PC-9 (cell line): ENCODE data around the gene PLA2G2A. TPM values are rescaled to one million over a fixed set of nuclear protein-coding genes. Genes with fewer than 3 reads are reported as not detected.

Experiments used
- Bru-seq: library from RNA; stranded (reverse); fragments of 400-500 nt; gene quantifications from one replicate; lab custom pipeline; 2021; lab: Mats Ljungman, UMichigan
- BruChase-seq, 2 experiments: library from RNA; stranded (reverse); fragments of 400-500 nt; gene quantifications; one replicate each; lab custom pipeline; 2021; lab: Mats Ljungman, UMichigan
- BruUV-seq: library from RNA; stranded (reverse); fragments of 400-500 nt; replicated peaks from 2 replicates; lab custom pipeline; 2021; lab: Mats Ljungman, UMichigan
- CTCF ChIA-PET: fragments of 300-600 bp; sonication (Branson Sonifier 250); formaldehyde crosslinking; loops from one replicate; lab custom pipeline; 2022; ENCODE audit warnings: antibody characterized with exemption; lab: Charles Lee
- POLR2A ChIA-PET: fragments of 300-600 bp; sonication (Branson Sonifier 250); formaldehyde crosslinking; loops from one replicate; lab custom pipeline; 2022; ENCODE audit warnings: antibody characterized with exemption; ENCODE audit not compliant: unreplicated experiment; lab: Charles Lee
- DNase-seq, 2 experiments: peaks; one replicate each; pipeline versions ENCODE4 v3.0.0 to v3.0.0-alpha.2; 2015 to 2022; ENCODE audit warnings: mixed read lengths in 1 of 2
- H2AFZ ChIP-seq: fragments of 200-600 bp; sonication (generic); 2 replicates; pipeline ENCODE4 v1.8.1; 2017; ENCODE audit warnings: antibody characterized with exemption
- H3F3A ChIP-seq: fragments of 200-600 bp; sonication (generic); 2 replicates; pipeline ENCODE4 v1.8.1; 2017; ENCODE audit warnings: antibody characterized with exemption, mild to moderate bottlenecking, low read depth; ENCODE audit not compliant: insufficient read depth
- H3K27ac ChIP-seq: fragments of 200-600 bp; sonication (generic); 2 replicates; pipeline ENCODE4 v1.6.1; 2016; ENCODE audit warnings: mixed run types
- H3K27me3 ChIP-seq: fragments of 200-600 bp; sonication (generic); 2 replicates; pipeline ENCODE4 v1.6.1; 2016; ENCODE audit warnings: low read depth, mixed run types; ENCODE audit not compliant: insufficient read depth
- H3K36me3 ChIP-seq: fragments of 200-600 bp; sonication (generic); 2 replicates; pipeline ENCODE4 v1.6.1; 2016; ENCODE audit warnings: low read depth, mixed run types
- H3K4me1 ChIP-seq: fragments of 200-600 bp; sonication (generic); replicated peaks from 2 replicates; pipeline ENCODE4 v1.6.1; 2016; ENCODE audit warnings: mixed run types; ENCODE audit not compliant: insufficient read depth
- H3K4me2 ChIP-seq: fragments of 200-600 bp; sonication (generic); 2 replicates; pipeline ENCODE4 v1.6.1; 2017; ENCODE audit warnings: mixed run types
- H3K4me3 ChIP-seq: fragments of 200-600 bp; sonication (generic); 2 replicates; pipeline ENCODE4 v1.6.1; 2016; ENCODE audit warnings: mixed run types
- H3K79me2 ChIP-seq: fragments of 200-600 bp; sonication (generic); 2 replicates; pipeline ENCODE4 v1.6.1; 2017; ENCODE audit warnings: low read depth, mixed run types
- H3K9me2 ChIP-seq: fragments of 200-600 bp; sonication (generic); 2 replicates; pipeline ENCODE4 v1.8.1; 2017; ENCODE audit warnings: mild to moderate bottlenecking; ENCODE audit not compliant: insufficient read depth
- H3K9me3 ChIP-seq: fragments of 200-600 bp; sonication (generic); 2 replicates; pipeline ENCODE4 v1.8.1; 2016; ENCODE audit warnings: low read depth; ENCODE audit not compliant: insufficient read depth
- H4K20me1 ChIP-seq: fragments of 200-600 bp; sonication (generic); 2 replicates; pipeline ENCODE4 v1.8.1; 2017; ENCODE audit not compliant: insufficient read depth
- EZH2 ChIP-seq: fragments of 200-600 bp; sonication (generic); IDR thresholded peaks from 2 replicates; pipeline ENCODE4 v1.8.0; 2017; ENCODE audit warnings: antibody characterized with exemption, low read depth
- intact Hi-C: fragments of 100-400 bp; cut with micrococcal nuclease; formaldehyde crosslinking; loops from one replicate; pipeline ENCODE4 v1.10.0; 2022; ENCODE audit not compliant: unreplicated experiment
- long read RNA-seq: library from polyadenylated mRNA; stranded (forward); transcript quantifications from one replicate; pipeline ENCODE4 v2.0.0, GENCODE V29; 2022
- total RNA-seq: library from RNA; stranded (reverse); gene quantifications from 2 replicates; pipeline ENCODE4 v1.2.3, GENCODE V29; 2021
- TF ChIP-seq, protein P1 (sequence below): fragments of 200-600 bp; sonication (generic); conservative IDR thresholded peaks from 2 replicates; pipeline ENCODE4 v1.6.1; 2017; ENCODE audit warnings: mixed run types, antibody characterized with exemption, mild to moderate bottlenecking, moderate library complexity

Gene PLA2G2A
- not detected in 2 replicates for total RNA-seq
- not detected for Bru-seq, nascent RNA
- not detected for BruChase-seq, experiment 1, labeled RNA remaining after a 2-hour chase
- not detected for BruChase-seq, experiment 2, labeled RNA remaining after a 6-hour chase
- long read RNA-seq = 0 reads

GRCh38 chr1:19979494-19979977 lies at the start of gene PLA2G2A:
Gene PLA2G2A (minus strand): TSS chr1:19979618. CDS start chr1:19978773, 845 bp downstream.
- no peak within 1 kb of the TSS for H3K4me2 ChIP-seq
- TF ChIP-seq, protein P1, sequence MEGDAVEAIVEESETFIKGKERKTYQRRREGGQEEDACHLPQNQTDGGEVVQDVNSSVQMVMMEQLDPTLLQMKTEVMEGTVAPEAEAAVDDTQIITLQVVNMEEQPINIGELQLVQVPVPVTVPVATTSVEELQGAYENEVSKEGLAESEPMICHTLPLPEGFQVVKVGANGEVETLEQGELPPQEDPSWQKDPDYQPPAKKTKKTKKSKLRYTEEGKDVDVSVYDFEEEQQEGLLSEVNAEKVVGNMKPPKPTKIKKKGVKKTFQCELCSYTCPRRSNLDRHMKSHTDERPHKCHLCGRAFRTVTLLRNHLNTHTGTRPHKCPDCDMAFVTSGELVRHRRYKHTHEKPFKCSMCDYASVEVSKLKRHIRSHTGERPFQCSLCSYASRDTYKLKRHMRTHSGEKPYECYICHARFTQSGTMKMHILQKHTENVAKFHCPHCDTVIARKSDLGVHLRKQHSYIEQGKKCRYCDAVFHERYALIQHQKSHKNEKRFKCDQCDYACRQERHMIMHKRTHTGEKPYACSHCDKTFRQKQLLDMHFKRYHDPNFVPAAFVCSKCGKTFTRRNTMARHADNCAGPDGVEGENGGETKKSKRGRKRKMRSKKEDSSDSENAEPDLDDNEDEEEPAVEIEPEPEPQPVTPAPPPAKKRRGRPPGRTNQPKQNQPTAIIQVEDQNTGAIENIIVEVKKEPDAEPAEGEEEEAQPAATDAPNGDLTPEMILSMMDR = no peak
- TF ChIP-seq EZH2 = no peak
- H3F3A ChIP-seq = no peaks in the 10 kb centered on the region
- no peaks in the 10 kb centered on the region for H4K20me1 ChIP-seq
- no TSS peak for BruUV-seq
- ChIA-PET POLR2A (interaction anchor here (0.6 kb wide), 1 partner anchor 60 kb away, joined by 6 read pairs; no protein-coding TSS in a partner anchor), CTCF (interaction anchor here (0.7 kb wide), 1 partner anchor 64 kb away, joined by 3 read pairs; no protein-coding TSS in a partner anchor)
- no peaks in the 10 kb centered on the region for H3K9me2 ChIP-seq
- no peak within 1 kb of the TSS for H3K27ac ChIP-seq
- H3K4me1 ChIP-seq = no peaks in the 10 kb centered on the region
- DNase-seq = no peak
- H3K9me3 ChIP-seq = no peaks in the 10 kb centered on the region
- H3K4me3 ChIP-seq = no peak within 1 kb of the TSS
- no peak within 1 kb of the TSS for H2AFZ ChIP-seq
- intact Hi-C loops = no loop called here
- H3K79me2 ChIP-seq = no peaks in the 10 kb centered on the region
- no peaks in the 10 kb centered on the region for H3K27me3 ChIP-seq
- H3K36me3 ChIP-seq = no peaks in the 10 kb centered on the region

GRCh38 chr1:20028726-20029125 lies 49.3 kb upstream of the PLA2G2A start:
- Histone ChIP-seq H2AFZ (no peak overlapping the region), H3K79me2 (no peaks in the 10 kb centered on the region), H3K9me2 (no peaks in the 10 kb centered on the region), H3K4me1 (no peaks in the 10 kb centered on the region), H3K36me3 (no peaks in the 10 kb centered on the region), H3K4me3 (no peak overlapping the region), H3F3A (no peaks in the 10 kb centered on the region), H3K27me3 (no peaks in the 10 kb centered on the region), H4K20me1 (no peaks in the 10 kb centered on the region), H3K9me3 (no peaks in the 10 kb centered on the region), H3K27ac (no peak overlapping the region), H3K4me2 (no peak overlapping the region)
- ChIA-PET POLR2A (no interaction called here), CTCF (no interaction called here)
- intact Hi-C loops = no loop called here
- DNase-seq = no peak
- no TSS peak for BruUV-seq
- TF ChIP-seq, protein P1 = no peak
- no peak for TF ChIP-seq EZH2

- H3K4me1 ChIP-seq = no peaks in the 10 kb centered on the region
- H3K79me2 ChIP-seq = no peaks in the 10 kb centered on the region
- no peaks in the 10 kb centered on the region for H3K27me3 ChIP-seq
- no peaks in the 10 kb centered on the region for H3K9me3 ChIP-seq
- H3K4me3 ChIP-seq = no peak overlapping the region
- BruUV-seq = no TSS peak
- ChIA-PET CTCF (no interaction called here), POLR2A (no interaction called here)
- no peak overlapping the region for H3K27ac ChIP-seq
- no peak overlapping the region for H3K4me2 ChIP-seq
- no peaks in the 10 kb centered on the region for H3K36me3 ChIP-seq
- H3F3A ChIP-seq = no peaks in the 10 kb centered on the region
- no peak for DNase-seq
- H3K9me2 ChIP-seq = no peaks in the 10 kb centered on the region
- H4K20me1 ChIP-seq = no peaks in the 10 kb centered on the region
- intact Hi-C loops = no loop called here
- H2AFZ ChIP-seq = no peak overlapping the region
- TF ChIP-seq, protein P1 = no peak
- TF ChIP-seq EZH2 = no peak
These were observed 48.7 kb upstream of the PLA2G2A start for GRCh38 chr1:20028125-20028524.
